Activated T-cell treated with anti-CD3 and anti-CD28 coated beads, Interleukin-2, amount 50 U/mL, for 24 hours (primary cell): ENCODE results near the gene PRR5.

Experiments used
- DNase-seq: peaks from one replicate; pipeline ENCODE4 v3.0.0-alpha.2; 2020
- H3K27ac Mint-ChIP-seq: 2 replicates; pipeline ENCODE4 v1.8.0; 2020; ENCODE audit warnings: mild to moderate bottlenecking, mixed read lengths
- H3K27me3 Mint-ChIP-seq: 2 replicates; pipeline ENCODE4 v1.8.0; 2020; ENCODE audit warnings: mixed read lengths
- H3K36me3 Mint-ChIP-seq: 2 replicates; pipeline ENCODE4 v1.8.0; 2020; ENCODE audit warnings: low read depth, mixed read lengths
- H3K4me1 Mint-ChIP-seq: 2 replicates; pipeline ENCODE4 v1.8.0; 2020; ENCODE audit warnings: low read depth, mixed read lengths
- H3K4me3 Mint-ChIP-seq: 2 replicates; pipeline ENCODE4 v1.8.0; 2020; ENCODE audit warnings: mild to moderate bottlenecking, moderate library complexity, mixed read lengths
- H3K9me3 Mint-ChIP-seq: 2 replicates; pipeline ENCODE4 v1.8.0; 2020; ENCODE audit warnings: mixed read lengths

PRR5 gene

DNA sequence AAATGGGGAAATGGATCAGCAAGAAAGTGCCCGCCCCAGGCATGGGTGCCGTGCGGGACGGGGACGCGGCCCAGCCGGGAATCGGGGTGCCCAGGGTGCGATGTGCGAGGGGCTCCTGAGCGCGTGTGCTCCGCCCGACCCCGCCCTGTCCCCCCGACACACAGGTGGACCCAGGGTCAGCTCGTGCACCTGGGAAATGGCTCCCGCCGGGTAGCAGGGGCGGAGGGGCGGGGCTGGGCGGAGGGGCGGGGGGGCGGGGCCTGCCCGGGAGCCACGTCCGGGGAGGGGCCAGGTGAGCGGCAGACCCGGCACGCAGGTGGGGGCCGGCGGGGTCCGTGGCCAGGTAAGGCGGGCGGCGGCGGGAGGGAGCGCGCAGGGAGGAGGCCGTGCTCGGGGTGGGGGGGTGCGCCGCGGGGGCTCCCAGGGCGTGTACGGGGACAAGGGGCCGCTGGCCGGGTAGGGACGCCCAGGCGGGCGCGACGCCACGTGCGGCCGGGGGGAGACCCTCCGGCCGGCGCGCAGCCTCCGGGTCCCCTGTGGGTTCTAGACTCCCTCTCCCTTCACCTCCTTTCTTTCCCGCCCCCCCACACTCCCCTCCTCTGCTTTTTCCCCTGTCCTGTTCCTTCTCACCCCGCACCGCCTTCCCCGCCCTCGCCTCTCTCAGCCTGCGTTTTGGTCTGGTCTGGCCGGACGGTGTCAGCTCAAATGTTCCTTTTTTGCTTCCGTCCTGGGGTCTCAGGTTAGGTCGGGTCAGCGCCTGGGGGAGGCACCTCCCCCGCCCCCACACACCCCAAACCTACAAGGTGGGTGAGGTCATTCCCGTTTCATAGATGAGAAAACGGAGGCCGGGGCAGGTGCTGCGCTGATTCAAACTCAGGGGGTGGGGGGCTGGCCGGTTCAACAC lies 50.5 kb downstream of the PRR5 start, which contains the start of gene ARHGAP8:
Gene ARHGAP8 (plus strand): TSS at position 291 of the 904 bp plus-strand sequence. CDS start 33,953 bp downstream, outside the sequence.
- H3K9me3 Mint-ChIP-seq: no peaks in the 10 kb centered on the region
- no peaks in the 10 kb centered on the region for H3K36me3 Mint-ChIP-seq
- peaks cover 5% of the 10 kb centered on the region for H3K4me1 Mint-ChIP-seq
- peaks cover 70% of the 10 kb centered on the region for H3K27me3 Mint-ChIP-seq
- no peak for DNase-seq
- no peak within 1 kb of the TSS for H3K27ac Mint-ChIP-seq
- peak within 1 kb of the TSS; percentile 74 for H3K4me3 Mint-ChIP-seq

DNA sequence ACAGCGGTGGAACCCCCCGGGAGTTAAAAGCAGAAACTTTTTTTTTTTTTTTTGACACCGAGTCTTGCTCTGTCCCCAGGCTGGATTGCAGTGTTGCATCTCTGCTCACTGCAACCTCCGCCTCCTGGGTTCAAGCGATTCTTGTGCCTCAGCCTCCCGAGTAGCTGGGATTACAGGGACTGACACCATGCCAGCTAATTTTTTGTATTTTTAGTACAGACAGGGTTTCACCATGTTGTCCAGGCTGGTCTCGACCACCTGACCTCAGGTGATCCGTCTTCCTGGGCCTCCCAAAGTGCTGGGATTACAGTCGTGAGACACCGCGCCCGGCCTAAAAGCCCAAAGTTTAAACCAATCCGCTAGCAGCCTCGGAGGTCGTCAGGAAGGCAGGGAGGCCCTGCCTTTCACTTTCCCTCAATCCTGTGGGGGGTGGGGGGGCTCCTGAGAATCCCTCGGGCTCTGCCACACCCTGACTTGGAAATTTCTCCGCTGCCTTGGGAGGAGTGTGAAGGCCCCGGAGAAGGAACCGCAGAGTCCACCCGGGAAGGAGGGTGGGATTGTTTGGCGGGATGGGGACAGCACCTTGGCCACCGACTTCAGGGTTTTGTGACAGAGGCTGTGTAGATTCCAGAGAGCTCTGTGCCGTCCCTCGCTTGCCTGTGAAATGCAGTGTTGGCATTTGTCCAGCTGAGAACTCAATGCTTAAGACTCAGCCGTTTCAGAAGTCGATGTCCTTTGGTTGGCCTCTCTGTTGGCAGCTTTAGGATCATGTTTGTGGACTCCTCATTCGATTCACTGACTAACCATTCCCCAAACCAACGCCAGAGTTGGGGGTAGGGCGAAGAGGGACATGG lies 51.4 kb downstream of the PRR5 start:
- Mint-ChIP-seq H3K9me3 (no peaks in the 10 kb centered on the region), H3K4me3 (peak overlapping the region; percentile 74), H3K4me1 (peaks cover 5% of the 10 kb centered on the region), H3K27ac (no peak overlapping the region), H3K36me3 (no peaks in the 10 kb centered on the region), H3K27me3 (peaks cover 77% of the 10 kb centered on the region)
- no peak for DNase-seq

DNA sequence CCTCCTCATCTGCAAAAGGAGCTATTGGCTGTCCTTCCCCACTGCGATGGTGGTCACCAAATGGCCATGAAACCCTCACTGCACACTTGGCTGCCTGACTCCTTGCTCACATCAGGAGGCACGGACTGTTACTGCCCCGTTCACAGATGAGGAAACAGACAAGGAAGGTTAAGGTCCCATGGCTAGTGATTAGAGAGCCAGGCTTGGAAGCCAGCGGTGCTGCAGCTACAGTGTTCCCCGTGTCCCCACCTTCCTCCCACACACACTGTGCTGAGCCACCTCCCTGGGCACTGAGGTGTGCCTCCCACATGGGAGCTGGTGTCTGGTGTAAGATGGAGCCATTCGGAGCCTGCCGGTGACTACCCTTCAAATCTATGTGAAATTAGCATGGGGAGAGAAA lies 53.0 kb downstream of the PRR5 start:
- no peak for DNase-seq
- H3K36me3 Mint-ChIP-seq: no peaks in the 10 kb centered on the region
- peaks cover 78% of the 10 kb centered on the region for H3K27me3 Mint-ChIP-seq
- no peaks in the 10 kb centered on the region for H3K9me3 Mint-ChIP-seq
- H3K4me3 Mint-ChIP-seq: no peak overlapping the region
- H3K4me1 Mint-ChIP-seq: peaks cover 5% of the 10 kb centered on the region
- no peak overlapping the region for H3K27ac Mint-ChIP-seq

DNA sequence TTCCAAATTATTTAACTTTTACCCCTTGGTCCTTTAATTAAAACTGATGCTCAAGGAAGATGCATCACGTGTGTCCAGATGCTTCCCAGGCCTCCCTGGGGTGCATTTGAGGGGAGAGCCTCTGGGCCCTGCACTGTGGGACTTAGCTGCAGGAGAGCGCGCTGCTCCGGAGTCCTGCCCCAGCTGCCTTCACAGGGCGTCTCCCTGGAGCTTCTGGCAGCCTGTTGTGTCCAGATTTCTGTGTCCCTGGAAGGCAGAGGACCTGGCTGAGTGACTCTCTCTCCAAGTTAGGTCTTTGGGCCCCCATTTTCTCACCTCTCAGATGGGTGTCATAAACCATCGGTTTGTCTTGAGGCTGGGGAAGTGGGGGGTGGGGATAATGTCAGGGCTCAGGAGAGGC lies 53.4 kb downstream of the PRR5 start:
- no peaks in the 10 kb centered on the region for H3K36me3 Mint-ChIP-seq
- no peak overlapping the region for H3K4me3 Mint-ChIP-seq
- H3K4me1 Mint-ChIP-seq: peaks cover 5% of the 10 kb centered on the region
- no peak overlapping the region for H3K27ac Mint-ChIP-seq
- no peak for DNase-seq
- peaks cover 74% of the 10 kb centered on the region for H3K27me3 Mint-ChIP-seq
- no peaks in the 10 kb centered on the region for H3K9me3 Mint-ChIP-seq

DNA sequence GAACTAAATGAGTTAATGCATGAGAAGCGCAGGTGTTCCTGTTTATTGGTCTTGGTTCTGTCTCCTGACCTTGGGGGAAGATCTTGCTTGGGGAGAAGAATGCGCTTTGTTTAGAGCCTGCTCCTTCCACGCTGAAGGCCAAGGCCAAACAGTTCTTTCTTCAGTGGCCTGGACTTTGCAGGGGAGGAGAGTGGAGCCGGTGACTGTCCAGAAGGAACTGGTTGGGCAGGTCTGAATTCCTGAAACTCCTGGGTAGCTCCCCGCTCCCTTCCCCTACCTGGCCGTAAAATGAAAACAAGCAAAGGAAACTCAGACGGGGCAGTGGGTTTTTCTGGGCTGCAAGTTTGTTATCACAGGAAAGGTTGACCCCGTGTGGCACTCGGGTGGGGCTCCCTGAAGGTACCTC lies 54.0 kb downstream of the PRR5 start:
- Mint-ChIP-seq H3K4me1 (peaks cover 5% of the 10 kb centered on the region), H3K27ac (no peak overlapping the region), H3K36me3 (no peaks in the 10 kb centered on the region), H3K4me3 (no peak overlapping the region), H3K27me3 (peaks cover 71% of the 10 kb centered on the region), H3K9me3 (no peaks in the 10 kb centered on the region)
- DNase-seq: no peak

DNA sequence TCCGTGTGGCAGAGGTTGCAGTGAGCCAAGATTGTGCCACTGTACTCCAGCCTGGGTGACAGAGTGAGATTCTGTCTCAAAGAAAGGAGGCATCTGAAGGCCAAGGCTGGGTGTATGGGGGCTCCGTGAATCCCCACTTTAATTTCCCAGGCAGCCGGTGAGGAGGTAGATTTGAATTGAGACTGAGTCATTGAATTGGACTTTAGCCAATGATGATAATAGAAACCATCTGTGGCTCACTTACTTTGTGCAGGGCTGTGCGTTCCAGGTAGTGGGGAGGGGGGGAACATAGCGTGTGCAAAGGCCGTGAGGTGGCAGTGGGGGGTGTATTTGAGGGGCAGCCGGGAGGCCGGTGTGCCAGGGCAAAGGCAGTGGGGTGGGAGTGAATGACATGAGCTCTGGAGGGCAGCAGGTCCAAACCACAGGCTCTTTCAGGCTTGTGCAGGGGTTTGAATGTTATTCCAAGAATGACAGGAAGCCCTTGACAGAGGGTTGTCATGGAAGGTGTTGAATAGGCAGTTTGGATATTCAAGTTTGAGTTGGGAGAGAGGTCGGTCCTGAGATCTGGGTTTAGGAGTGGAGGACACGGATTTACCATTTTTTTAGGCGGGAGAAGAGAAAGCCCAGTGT lies 56.5 kb downstream of the PRR5 start:
- peaks cover 55% of the 10 kb centered on the region for H3K27me3 Mint-ChIP-seq
- H3K36me3 Mint-ChIP-seq: no peaks in the 10 kb centered on the region

DNA sequence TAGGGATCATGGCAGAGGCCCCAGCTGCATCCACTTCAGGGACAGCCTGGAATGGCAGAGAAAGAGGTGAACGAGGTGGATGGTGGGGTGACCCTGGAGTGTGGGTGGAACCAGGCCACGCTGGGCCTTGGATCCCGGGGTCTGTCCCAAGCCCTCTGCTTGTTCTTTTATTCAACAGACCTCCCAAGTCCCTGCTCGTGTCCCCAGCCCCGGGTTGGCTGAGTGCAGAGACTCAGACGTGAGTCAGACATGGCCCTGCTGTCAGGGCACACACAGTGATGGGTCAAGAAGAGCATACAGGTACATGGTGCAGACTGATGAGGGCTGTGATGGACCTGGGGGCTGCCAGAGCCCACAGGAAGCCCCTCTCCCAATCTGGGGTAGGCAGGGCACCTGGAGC lies 57.0 kb downstream of the PRR5 start:
- Mint-ChIP-seq H3K4me3 (no peak overlapping the region), H3K36me3 (no peaks in the 10 kb centered on the region), H3K9me3 (peaks cover 9% of the 10 kb centered on the region), H3K27me3 (peaks cover 49% of the 10 kb centered on the region), H3K4me1 (no peaks in the 10 kb centered on the region), H3K27ac (no peak overlapping the region)
- no peak for DNase-seq

More for the DNA sequence above, 56.5 kb downstream of the PRR5 start:
- H3K9me3 Mint-ChIP-seq: peaks cover 9% of the 10 kb centered on the region
- no peak for DNase-seq
- no peaks in the 10 kb centered on the region for H3K4me1 Mint-ChIP-seq
- H3K4me3 Mint-ChIP-seq: no peak overlapping the region
- no peak overlapping the region for H3K27ac Mint-ChIP-seq

DNA sequence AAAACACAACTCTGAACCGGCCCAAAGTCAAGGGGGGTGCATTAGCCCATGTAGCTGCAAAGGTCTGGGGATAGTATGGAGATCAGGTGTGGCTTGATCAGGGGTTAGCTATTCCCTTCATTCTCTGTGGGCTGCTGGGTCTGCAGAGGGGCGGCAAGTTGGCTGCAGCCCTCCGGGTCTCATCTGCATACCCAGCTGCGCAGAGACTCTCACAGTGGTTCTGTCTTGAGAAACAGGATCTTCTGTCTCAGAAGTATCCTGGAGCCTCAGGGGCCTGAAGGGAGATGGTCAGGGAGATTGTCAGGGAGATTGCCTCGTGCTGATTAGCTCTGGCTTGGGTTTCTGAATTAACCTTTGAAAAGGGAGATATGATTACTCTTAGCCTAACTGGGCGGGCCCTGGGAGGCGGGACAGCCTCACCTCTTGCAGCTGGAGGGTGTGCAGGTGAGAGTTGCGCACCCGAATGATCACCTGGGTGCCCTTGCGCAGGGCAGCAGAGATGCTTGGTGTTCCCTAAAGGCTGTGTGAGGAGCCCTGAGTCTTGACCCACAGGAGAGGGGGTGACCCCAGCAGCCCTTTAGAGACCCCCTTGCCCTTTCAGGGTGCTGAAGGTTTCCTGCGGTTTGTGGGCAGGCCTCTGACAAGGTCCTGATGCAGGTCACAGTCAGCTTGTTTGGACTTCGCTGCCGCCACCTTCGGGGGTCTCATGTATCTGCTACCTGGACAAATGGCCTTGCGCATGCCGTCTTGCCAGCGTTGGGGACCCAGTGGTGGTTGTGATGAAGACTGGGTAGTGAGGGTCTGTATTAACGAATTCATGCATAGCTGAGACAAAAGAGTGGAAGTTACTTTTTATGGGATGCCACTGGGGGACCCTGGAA lies 57.7 kb downstream of the PRR5 start:
- Mint-ChIP-seq H3K4me3 (no peak overlapping the region), H3K27ac (no peak overlapping the region), H3K27me3 (peaks cover 42% of the 10 kb centered on the region), H3K4me1 (no peaks in the 10 kb centered on the region), H3K9me3 (peaks cover 9% of the 10 kb centered on the region), H3K36me3 (no peaks in the 10 kb centered on the region)
- no peak for DNase-seq

DNA sequence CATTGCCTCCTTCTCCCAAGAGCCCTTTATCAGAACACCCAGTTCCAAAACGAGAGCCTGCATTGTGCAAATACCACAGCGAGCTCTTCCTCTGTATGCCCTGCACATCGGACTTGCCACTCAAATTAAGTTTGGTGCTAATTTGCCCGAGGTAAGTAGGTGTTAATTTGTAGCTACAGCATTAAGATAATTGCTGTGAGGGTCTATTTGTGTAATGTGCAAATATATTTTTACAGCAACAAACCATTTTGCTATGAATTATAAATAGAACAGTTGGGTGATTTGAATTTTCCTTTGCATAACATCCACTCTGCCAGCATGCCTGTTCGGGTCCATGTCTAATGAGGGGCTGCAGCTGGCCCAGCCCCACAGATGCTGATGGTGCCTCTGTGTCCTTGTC lies 58.5 kb downstream of the PRR5 start:
- no peaks in the 10 kb centered on the region for H3K36me3 Mint-ChIP-seq
- DNase-seq: no peak
- H3K4me1 Mint-ChIP-seq: no peaks in the 10 kb centered on the region
- no peak overlapping the region for H3K4me3 Mint-ChIP-seq
- H3K27ac Mint-ChIP-seq: no peak overlapping the region
- H3K27me3 Mint-ChIP-seq: peaks cover 34% of the 10 kb centered on the region
- H3K9me3 Mint-ChIP-seq: peaks cover 9% of the 10 kb centered on the region

DNA sequence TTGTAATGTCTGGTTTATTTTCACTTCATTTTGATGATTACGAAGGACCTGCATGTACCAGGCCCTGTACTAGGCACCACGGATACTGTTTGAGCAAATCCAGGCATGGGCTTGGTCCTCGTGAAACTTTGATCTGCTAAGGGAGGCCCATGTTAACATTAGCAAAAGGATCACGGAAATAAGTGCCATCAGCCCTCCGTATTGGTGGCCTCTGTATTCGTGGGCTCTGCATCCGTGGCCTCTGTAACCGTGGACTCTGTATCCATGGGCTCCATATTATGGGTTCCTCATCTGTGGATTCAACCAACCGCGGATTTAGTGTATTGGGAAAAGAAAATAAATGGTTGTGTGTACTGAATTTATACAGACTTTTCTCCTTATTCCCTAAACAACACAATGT lies 59.0 kb downstream of the PRR5 start:
- Mint-ChIP-seq H3K27me3 (peaks cover 29% of the 10 kb centered on the region), H3K36me3 (no peaks in the 10 kb centered on the region), H3K4me1 (no peaks in the 10 kb centered on the region), H3K4me3 (no peak overlapping the region), H3K27ac (no peak overlapping the region), H3K9me3 (peaks cover 9% of the 10 kb centered on the region)
- DNase-seq: no peak

DNA sequence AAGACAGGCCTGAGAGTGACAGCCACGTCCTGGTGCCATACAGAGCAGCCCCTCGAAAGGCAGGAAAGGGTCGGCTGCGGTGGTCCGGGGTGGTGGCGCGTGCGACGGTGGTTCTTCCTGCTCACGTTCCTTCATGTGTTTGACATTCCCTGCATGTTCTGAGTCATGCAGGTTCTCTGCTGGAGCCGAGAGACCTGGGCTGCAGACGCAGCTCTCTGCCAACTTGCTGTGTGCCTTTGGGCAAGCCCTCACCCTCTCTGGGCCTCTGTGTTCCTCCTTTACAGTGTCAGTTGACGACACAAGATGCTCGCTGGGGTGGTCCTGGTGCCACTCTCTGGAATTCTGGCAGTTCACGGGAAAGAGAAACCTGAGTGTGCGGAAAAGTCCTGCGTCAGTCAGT lies 62.4 kb downstream of the PRR5 start:
- peaks cover 9% of the 10 kb centered on the region for H3K9me3 Mint-ChIP-seq
- no peaks in the 10 kb centered on the region for H3K4me1 Mint-ChIP-seq
- no peaks in the 10 kb centered on the region for H3K36me3 Mint-ChIP-seq
- H3K27ac Mint-ChIP-seq: no peak overlapping the region
- no peak for DNase-seq
- H3K27me3 Mint-ChIP-seq: peaks cover 7% of the 10 kb centered on the region
- H3K4me3 Mint-ChIP-seq: no peak overlapping the region

DNA sequence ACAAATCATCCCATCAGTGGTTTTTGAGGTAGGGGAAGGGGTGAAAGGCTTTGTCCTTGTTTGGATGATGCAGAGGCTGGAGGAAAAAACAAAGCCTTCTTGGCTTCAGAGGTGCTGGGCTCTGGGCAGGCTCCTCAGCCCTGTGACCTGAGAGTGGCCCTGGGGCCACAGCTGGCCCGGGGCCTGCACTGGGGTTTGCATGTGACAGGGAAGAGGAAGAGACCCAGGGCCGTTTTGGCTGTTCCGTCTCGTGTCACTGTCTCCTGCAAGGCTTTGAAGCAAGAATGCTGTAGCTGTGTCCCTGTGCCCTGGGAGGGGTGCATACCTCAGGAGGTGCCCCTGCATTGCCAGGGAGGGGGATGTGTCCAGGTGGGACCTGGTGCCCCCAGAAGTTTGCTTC lies 63.0 kb downstream of the PRR5 start:
- Mint-ChIP-seq H3K27ac (no peak overlapping the region), H3K4me1 (no peaks in the 10 kb centered on the region), H3K4me3 (no peak overlapping the region), H3K36me3 (no peaks in the 10 kb centered on the region), H3K27me3 (peaks cover 4% of the 10 kb centered on the region), H3K9me3 (peaks cover 9% of the 10 kb centered on the region)
- DNase-seq: no peak

DNA sequence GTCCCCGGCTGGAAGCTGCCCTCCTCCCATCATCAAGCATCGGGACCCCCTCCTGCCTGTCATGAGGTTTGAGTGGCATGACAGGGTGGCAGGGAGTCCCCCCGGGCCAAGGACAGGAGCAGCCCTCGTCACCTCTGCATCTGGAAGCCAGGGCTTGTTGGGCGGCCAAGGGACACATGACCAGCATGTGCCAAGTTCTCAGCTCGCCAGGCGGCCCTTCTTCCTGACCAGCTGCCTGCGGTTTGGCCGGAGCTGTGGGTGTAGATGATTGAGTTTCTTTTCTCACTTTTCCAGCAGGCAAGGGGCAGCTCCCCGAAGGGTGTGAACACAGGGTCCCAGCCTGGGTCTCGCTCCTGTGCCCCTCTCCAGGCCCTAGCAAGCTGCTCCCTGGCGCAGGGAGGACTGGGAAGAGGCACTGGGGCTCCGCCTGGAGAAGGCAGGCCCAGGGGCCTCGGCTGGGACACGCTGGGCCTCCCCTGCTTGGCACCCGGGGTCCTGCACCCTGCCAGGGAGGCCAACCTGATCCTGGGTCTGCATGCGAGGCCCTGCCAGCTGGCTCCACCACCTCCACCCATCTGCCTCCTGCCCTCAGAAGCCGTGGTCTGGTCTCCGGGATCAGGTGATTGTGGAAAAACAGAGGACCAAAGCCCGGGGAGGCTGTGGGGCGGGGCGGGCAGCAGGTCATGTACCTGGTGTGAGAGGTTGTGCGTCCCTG lies 63.7 kb downstream of the PRR5 start:
- Mint-ChIP-seq H3K27me3 (peaks cover 4% of the 10 kb centered on the region), H3K27ac (no peak overlapping the region), H3K9me3 (peaks cover 9% of the 10 kb centered on the region), H3K4me1 (no peaks in the 10 kb centered on the region), H3K4me3 (no peak overlapping the region), H3K36me3 (no peaks in the 10 kb centered on the region)
- DNase-seq: no peak
